WTC11 (cell line): Measurements from ENCODE around the gene KLF7. TPM values are rescaled to one million over a fixed set of nuclear protein-coding genes. Genes with fewer than 3 reads are reported as not detected.

Experiments
- ATAC-seq: fragments of 200-7000 bp; cut with Tn5 transposase; 2 replicates; pipeline ENCODE4 v1.10.0; 2021; ENCODE audit warnings: mild to moderate bottlenecking, moderate library complexity
- CTCF ChIA-PET: fragments of 300-600 bp; sonication (Branson Sonifier 250); formaldehyde crosslinking; loops from one replicate; lab custom pipeline; 2021; ENCODE audit warnings: antibody characterized with exemption; lab: Charles Lee
- POLR2A ChIA-PET: fragments of 350-600 bp; sonication (Branson Sonifier 250); formaldehyde crosslinking; loops from one replicate; lab custom pipeline; 2021; ENCODE audit warnings: antibody characterized with exemption; lab: Charles Lee
- DNase-seq: peaks from one replicate; pipeline ENCODE4 v3.0.0; 2021; ENCODE audit warnings: low spot score
- H3K27ac Mint-ChIP-seq: 2 replicates; pipeline ENCODE4 v1.8.0; 2021; ENCODE audit warnings: mixed read lengths
- H3K27me3 Mint-ChIP-seq: 2 replicates; pipeline ENCODE4 v1.8.0; 2021; ENCODE audit warnings: low read depth, mild to moderate bottlenecking, moderate library complexity, mixed read lengths
- H3K36me3 Mint-ChIP-seq: 2 replicates; pipeline ENCODE4 v1.8.0; 2021; ENCODE audit warnings: mixed read lengths
- H3K4me1 Mint-ChIP-seq: 2 replicates; pipeline ENCODE4 v1.8.0; 2022; ENCODE audit warnings: mixed read lengths
- H3K4me3 Mint-ChIP-seq: 2 replicates; pipeline ENCODE4 v1.8.0; 2021; ENCODE audit warnings: mild to moderate bottlenecking, moderate library complexity, mixed read lengths
- H3K9me3 Mint-ChIP-seq: 2 replicates; pipeline ENCODE4 v1.8.0; 2021; ENCODE audit warnings: mixed read lengths
- CBFB ChIP-seq: sonication (generic); formaldehyde crosslinking; IDR thresholded peaks from 2 replicates; pipeline ENCODE4 v1.8.1; 2022; ENCODE audit warnings: mild to moderate bottlenecking, low read depth, missing genetic modification reagents
- CREM ChIP-seq: sonication (generic); formaldehyde crosslinking; IDR thresholded peaks from 2 replicates; pipeline ENCODE4 v1.8.1; 2022; ENCODE audit warnings: mild to moderate bottlenecking, missing genetic modification reagents, moderate library complexity
- FOXP1 ChIP-seq: sonication (generic); formaldehyde crosslinking; IDR thresholded peaks from 2 replicates; pipeline ENCODE4 v1.8.0; 2022; ENCODE audit warnings: missing genetic modification reagents, mild to moderate bottlenecking, moderate library complexity, borderline replicate concordance
- NFE2L1 ChIP-seq: sonication (generic); formaldehyde crosslinking; IDR thresholded peaks from 2 replicates; pipeline ENCODE4 v1.8.1; 2023; ENCODE audit warnings: missing genetic modification reagents
- NR2C2 ChIP-seq: sonication (generic); formaldehyde crosslinking; IDR thresholded peaks from 2 replicates; pipeline ENCODE4 v1.8.0; 2022; ENCODE audit warnings: mild to moderate bottlenecking, missing genetic modification reagents
- OVOL2 ChIP-seq: fragments of 250-450 bp; sonication (Bioruptor Pico); IDR thresholded peaks from 2 replicates; pipeline ENCODE4 v1.9.0; 2021; ENCODE audit warnings: mild to moderate bottlenecking, borderline replicate concordance
- PRRX2 ChIP-seq: fragments of 250-450 bp; sonication (Bioruptor Pico); IDR thresholded peaks from 2 replicates; pipeline ENCODE4 v1.8.0; 2021; ENCODE audit warnings: mild to moderate bottlenecking
- ZNF396 ChIP-seq: fragments of 250-450 bp; sonication (Bioruptor Pico); IDR thresholded peaks from 2 replicates; pipeline ENCODE4 v1.8.0; 2021; ENCODE audit warnings: mild to moderate bottlenecking, moderate library complexity, borderline replicate concordance
- ZNF423 ChIP-seq: fragments of 250-450 bp; sonication (Bioruptor Pico); IDR thresholded peaks from 2 replicates; pipeline ENCODE4 v2.1.2; 2022; ENCODE audit warnings: mild to moderate bottlenecking, moderate library complexity
- total RNA-seq: library from RNA; stranded (reverse); gene quantifications from 3 replicates; pipeline ENCODE4 v1.2.3, GENCODE V29; 2021
- TF ChIP-seq, protein P1 (sequence below): sonication (generic); formaldehyde crosslinking; IDR thresholded peaks from 2 replicates; pipeline ENCODE4 v1.8.0; 2023; ENCODE audit warnings: mild to moderate bottlenecking, missing genetic modification reagents
- TF ChIP-seq, protein P2 (sequence below): fragments of 250-450 bp; sonication (Bioruptor Pico); IDR thresholded peaks from 2 replicates; pipeline ENCODE4 v1.9.0; 2021; ENCODE audit warnings: mild to moderate bottlenecking
- TF ChIP-seq, protein P3 (sequence below): sonication (generic); formaldehyde crosslinking; IDR thresholded peaks from 2 replicates; pipeline ENCODE4 v1.8.0; 2022; ENCODE audit warnings: mild to moderate bottlenecking, missing genetic modification reagents
- TF ChIP-seq, protein P4 (sequence below): sonication (generic); formaldehyde crosslinking; IDR thresholded peaks from 2 replicates; pipeline ENCODE4 v1.8.0; 2022; ENCODE audit warnings: mild to moderate bottlenecking, missing genetic modification reagents
- TF ChIP-seq, protein P5 (sequence below): sonication (generic); formaldehyde crosslinking; IDR thresholded peaks from 2 replicates; pipeline ENCODE4 v1.8.1; 2023; ENCODE audit warnings: mild to moderate bottlenecking, missing genetic modification reagents, borderline replicate concordance
- TF ChIP-seq, protein P6 (sequence below): sonication (generic); formaldehyde crosslinking; IDR thresholded peaks from 2 replicates; pipeline ENCODE4 v1.8.0; 2023; ENCODE audit warnings: missing genetic modification reagents, mild to moderate bottlenecking, borderline replicate concordance

KLF7 gene
- total RNA-seq, 1 experiment from 2014 or later = 25.4 TPM

DNA sequence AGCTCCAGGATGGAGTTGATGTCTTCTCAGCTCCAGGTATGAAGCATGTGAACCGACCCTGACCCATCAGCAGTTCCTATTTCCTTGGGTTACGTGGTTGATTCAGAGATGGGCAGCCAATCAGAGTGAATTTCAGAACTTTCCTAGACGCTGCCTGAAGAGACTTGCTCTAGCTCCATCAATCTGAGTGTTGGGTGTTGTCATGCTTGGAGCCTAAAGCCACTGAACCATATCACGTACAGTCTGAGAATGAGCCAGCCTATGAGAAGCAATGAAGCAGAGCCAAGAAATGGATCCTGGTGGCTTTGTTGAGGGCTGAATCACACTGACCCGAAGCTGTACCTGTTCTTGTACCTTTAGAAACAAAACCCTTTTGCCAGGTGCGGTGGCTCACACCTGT is 19.6 kb upstream of the KLF7 start:
- DNase-seq = no peak
- CTCF ChIA-PET = no interaction called here
- TF ChIP-seq, protein P1, sequence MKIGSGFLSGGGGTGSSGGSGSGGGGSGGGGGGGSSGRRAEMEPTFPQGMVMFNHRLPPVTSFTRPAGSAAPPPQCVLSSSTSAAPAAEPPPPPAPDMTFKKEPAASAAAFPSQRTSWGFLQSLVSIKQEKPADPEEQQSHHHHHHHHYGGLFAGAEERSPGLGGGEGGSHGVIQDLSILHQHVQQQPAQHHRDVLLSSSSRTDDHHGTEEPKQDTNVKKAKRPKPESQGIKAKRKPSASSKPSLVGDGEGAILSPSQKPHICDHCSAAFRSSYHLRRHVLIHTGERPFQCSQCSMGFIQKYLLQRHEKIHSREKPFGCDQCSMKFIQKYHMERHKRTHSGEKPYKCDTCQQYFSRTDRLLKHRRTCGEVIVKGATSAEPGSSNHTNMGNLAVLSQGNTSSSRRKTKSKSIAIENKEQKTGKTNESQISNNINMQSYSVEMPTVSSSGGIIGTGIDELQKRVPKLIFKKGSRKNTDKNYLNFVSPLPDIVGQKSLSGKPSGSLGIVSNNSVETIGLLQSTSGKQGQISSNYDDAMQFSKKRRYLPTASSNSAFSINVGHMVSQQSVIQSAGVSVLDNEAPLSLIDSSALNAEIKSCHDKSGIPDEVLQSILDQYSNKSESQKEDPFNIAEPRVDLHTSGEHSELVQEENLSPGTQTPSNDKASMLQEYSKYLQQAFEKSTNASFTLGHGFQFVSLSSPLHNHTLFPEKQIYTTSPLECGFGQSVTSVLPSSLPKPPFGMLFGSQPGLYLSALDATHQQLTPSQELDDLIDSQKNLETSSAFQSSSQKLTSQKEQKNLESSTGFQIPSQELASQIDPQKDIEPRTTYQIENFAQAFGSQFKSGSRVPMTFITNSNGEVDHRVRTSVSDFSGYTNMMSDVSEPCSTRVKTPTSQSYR = no peak
- TF ChIP-seq, protein P2, sequence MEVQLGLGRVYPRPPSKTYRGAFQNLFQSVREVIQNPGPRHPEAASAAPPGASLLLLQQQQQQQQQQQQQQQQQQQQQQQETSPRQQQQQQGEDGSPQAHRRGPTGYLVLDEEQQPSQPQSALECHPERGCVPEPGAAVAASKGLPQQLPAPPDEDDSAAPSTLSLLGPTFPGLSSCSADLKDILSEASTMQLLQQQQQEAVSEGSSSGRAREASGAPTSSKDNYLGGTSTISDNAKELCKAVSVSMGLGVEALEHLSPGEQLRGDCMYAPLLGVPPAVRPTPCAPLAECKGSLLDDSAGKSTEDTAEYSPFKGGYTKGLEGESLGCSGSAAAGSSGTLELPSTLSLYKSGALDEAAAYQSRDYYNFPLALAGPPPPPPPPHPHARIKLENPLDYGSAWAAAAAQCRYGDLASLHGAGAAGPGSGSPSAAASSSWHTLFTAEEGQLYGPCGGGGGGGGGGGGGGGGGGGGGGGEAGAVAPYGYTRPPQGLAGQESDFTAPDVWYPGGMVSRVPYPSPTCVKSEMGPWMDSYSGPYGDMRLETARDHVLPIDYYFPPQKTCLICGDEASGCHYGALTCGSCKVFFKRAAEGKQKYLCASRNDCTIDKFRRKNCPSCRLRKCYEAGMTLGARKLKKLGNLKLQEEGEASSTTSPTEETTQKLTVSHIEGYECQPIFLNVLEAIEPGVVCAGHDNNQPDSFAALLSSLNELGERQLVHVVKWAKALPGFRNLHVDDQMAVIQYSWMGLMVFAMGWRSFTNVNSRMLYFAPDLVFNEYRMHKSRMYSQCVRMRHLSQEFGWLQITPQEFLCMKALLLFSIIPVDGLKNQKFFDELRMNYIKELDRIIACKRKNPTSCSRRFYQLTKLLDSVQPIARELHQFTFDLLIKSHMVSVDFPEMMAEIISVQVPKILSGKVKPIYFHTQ = no peak
- TF ChIP-seq ZNF396 (CRISPR knock-in tag) (no peak), FOXP1 (no peak), PRRX2 (no peak), ZNF423 (CRISPR knock-in tag) (no peak), NFE2L1 (CRISPR knock-in tag) (no peak), OVOL2 (CRISPR knock-in tag) (no peak), NR2C2 (no peak), CBFB (CRISPR knock-in tag) (no peak), CREM (CRISPR knock-in tag) (no peak)
- TF ChIP-seq, protein P3, sequence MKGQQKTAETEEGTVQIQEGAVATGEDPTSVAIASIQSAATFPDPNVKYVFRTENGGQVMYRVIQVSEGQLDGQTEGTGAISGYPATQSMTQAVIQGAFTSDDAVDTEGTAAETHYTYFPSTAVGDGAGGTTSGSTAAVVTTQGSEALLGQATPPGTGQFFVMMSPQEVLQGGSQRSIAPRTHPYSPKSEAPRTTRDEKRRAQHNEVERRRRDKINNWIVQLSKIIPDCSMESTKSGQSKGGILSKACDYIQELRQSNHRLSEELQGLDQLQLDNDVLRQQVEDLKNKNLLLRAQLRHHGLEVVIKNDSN (CRISPR knock-in tag) = no peak
- TF ChIP-seq, protein P4, sequence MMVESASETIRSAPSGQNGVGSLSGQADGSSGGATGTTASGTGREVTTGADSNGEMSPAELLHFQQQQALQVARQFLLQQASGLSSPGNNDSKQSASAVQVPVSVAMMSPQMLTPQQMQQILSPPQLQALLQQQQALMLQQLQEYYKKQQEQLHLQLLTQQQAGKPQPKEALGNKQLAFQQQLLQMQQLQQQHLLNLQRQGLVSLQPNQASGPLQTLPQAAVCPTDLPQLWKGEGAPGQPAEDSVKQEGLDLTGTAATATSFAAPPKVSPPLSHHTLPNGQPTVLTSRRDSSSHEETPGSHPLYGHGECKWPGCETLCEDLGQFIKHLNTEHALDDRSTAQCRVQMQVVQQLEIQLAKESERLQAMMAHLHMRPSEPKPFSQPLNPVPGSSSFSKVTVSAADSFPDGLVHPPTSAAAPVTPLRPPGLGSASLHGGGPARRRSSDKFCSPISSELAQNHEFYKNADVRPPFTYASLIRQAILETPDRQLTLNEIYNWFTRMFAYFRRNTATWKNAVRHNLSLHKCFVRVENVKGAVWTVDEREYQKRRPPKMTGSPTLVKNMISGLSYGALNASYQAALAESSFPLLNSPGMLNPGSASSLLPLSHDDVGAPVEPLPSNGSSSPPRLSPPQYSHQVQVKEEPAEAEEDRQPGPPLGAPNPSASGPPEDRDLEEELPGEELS = no peak
- TF ChIP-seq, protein P5, sequence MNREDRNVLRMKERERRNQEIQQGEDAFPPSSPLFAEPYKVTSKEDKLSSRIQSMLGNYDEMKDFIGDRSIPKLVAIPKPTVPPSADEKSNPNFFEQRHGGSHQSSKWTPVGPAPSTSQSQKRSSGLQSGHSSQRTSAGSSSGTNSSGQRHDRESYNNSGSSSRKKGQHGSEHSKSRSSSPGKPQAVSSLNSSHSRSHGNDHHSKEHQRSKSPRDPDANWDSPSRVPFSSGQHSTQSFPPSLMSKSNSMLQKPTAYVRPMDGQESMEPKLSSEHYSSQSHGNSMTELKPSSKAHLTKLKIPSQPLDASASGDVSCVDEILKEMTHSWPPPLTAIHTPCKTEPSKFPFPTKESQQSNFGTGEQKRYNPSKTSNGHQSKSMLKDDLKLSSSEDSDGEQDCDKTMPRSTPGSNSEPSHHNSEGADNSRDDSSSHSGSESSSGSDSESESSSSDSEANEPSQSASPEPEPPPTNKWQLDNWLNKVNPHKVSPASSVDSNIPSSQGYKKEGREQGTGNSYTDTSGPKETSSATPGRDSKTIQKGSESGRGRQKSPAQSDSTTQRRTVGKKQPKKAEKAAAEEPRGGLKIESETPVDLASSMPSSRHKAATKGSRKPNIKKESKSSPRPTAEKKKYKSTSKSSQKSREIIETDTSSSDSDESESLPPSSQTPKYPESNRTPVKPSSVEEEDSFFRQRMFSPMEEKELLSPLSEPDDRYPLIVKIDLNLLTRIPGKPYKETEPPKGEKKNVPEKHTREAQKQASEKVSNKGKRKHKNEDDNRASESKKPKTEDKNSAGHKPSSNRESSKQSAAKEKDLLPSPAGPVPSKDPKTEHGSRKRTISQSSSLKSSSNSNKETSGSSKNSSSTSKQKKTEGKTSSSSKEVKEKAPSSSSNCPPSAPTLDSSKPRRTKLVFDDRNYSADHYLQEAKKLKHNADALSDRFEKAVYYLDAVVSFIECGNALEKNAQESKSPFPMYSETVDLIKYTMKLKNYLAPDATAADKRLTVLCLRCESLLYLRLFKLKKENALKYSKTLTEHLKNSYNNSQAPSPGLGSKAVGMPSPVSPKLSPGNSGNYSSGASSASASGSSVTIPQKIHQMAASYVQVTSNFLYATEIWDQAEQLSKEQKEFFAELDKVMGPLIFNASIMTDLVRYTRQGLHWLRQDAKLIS (CRISPR knock-in tag) = no peak
- TF ChIP-seq, protein P6, sequence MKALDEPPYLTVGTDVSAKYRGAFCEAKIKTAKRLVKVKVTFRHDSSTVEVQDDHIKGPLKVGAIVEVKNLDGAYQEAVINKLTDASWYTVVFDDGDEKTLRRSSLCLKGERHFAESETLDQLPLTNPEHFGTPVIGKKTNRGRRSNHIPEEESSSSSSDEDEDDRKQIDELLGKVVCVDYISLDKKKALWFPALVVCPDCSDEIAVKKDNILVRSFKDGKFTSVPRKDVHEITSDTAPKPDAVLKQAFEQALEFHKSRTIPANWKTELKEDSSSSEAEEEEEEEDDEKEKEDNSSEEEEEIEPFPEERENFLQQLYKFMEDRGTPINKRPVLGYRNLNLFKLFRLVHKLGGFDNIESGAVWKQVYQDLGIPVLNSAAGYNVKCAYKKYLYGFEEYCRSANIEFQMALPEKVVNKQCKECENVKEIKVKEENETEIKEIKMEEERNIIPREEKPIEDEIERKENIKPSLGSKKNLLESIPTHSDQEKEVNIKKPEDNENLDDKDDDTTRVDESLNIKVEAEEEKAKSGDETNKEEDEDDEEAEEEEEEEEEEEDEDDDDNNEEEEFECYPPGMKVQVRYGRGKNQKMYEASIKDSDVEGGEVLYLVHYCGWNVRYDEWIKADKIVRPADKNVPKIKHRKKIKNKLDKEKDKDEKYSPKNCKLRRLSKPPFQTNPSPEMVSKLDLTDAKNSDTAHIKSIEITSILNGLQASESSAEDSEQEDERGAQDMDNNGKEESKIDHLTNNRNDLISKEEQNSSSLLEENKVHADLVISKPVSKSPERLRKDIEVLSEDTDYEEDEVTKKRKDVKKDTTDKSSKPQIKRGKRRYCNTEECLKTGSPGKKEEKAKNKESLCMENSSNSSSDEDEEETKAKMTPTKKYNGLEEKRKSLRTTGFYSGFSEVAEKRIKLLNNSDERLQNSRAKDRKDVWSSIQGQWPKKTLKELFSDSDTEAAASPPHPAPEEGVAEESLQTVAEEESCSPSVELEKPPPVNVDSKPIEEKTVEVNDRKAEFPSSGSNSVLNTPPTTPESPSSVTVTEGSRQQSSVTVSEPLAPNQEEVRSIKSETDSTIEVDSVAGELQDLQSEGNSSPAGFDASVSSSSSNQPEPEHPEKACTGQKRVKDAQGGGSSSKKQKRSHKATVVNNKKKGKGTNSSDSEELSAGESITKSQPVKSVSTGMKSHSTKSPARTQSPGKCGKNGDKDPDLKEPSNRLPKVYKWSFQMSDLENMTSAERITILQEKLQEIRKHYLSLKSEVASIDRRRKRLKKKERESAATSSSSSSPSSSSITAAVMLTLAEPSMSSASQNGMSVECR = no peak
- TF ChIP-seq, all 79 proteins: peak for 0
- H3K27me3 Mint-ChIP-seq = no peaks in the 10 kb centered on the region
- no peaks in the 10 kb centered on the region for H3K36me3 Mint-ChIP-seq
- H3K4me3 Mint-ChIP-seq = no peak overlapping the region
- POLR2A ChIA-PET = interaction anchor here (0.5 kb wide), 1 partner anchor 268 kb away, joined by 5 read pairs; no protein-coding TSS in a partner anchor
- H3K27ac Mint-ChIP-seq = no peak overlapping the region
- no peak for ATAC-seq
- H3K4me1 Mint-ChIP-seq = no peaks in the 10 kb centered on the region
- H3K9me3 Mint-ChIP-seq = peaks cover 19% of the 10 kb centered on the region
